ENCODE measurements around the gene RMDN2.

RMDN2 gene

GRCh38 chr2:38026846-38027245 lies 101.8 kb downstream of the RMDN2 start:
- H3K4me1 ChIP-seq (ENCODE audit: low read length): no peaks in the 10 kb centered on the region
- DNase-seq: no peak
- no peaks in the 10 kb centered on the region for H3K9me3 ChIP-seq (replicated peaks; ENCODE audit: insufficient read depth, low read length)
- no peak overlapping the region for H2AFZ ChIP-seq (ENCODE audit: low read length)
- no peaks in the 10 kb centered on the region for H3K9me2 ChIP-seq (replicated peaks; ENCODE audit: insufficient read depth, low read length)
- H3F3A ChIP-seq (ENCODE audit: insufficient read depth, low read length): no peaks in the 10 kb centered on the region
- H3K4me2 ChIP-seq (ENCODE audit: low read depth, low read length): no peak overlapping the region
- no peaks in the 10 kb centered on the region for H3K36me3 ChIP-seq (replicated peaks; ENCODE audit: insufficient read depth, low read length)
- TF ChIP-seq, protein P1, sequence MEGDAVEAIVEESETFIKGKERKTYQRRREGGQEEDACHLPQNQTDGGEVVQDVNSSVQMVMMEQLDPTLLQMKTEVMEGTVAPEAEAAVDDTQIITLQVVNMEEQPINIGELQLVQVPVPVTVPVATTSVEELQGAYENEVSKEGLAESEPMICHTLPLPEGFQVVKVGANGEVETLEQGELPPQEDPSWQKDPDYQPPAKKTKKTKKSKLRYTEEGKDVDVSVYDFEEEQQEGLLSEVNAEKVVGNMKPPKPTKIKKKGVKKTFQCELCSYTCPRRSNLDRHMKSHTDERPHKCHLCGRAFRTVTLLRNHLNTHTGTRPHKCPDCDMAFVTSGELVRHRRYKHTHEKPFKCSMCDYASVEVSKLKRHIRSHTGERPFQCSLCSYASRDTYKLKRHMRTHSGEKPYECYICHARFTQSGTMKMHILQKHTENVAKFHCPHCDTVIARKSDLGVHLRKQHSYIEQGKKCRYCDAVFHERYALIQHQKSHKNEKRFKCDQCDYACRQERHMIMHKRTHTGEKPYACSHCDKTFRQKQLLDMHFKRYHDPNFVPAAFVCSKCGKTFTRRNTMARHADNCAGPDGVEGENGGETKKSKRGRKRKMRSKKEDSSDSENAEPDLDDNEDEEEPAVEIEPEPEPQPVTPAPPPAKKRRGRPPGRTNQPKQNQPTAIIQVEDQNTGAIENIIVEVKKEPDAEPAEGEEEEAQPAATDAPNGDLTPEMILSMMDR (IDR thresholded peaks at IDR 0.05; ENCODE audit: low read length): no peak
- TF ChIP-seq EZH2 (optimal IDR thresholded peaks at IDR 0.05; ENCODE audit: low read depth, low read length) (no peak), EZH2phosphoT487 (IDR thresholded peaks at IDR 0.05; ENCODE audit: low read length) (no peak)
- no peak overlapping the region for H3K9ac ChIP-seq (ENCODE audit: low read length)
- no peaks in the 10 kb centered on the region for H4K20me1 ChIP-seq (ENCODE audit: insufficient read depth, low read length)
- H3K79me2 ChIP-seq (ENCODE audit: low read length): no peaks in the 10 kb centered on the region
- H3K27ac ChIP-seq (ENCODE audit: low read length): no peak overlapping the region
- no peak overlapping the region for H3K4me3 ChIP-seq (ENCODE audit: low read length)
- H3K27me3 ChIP-seq (replicated peaks; ENCODE audit: insufficient read depth, low read length): no peaks in the 10 kb centered on the region

DNA sequence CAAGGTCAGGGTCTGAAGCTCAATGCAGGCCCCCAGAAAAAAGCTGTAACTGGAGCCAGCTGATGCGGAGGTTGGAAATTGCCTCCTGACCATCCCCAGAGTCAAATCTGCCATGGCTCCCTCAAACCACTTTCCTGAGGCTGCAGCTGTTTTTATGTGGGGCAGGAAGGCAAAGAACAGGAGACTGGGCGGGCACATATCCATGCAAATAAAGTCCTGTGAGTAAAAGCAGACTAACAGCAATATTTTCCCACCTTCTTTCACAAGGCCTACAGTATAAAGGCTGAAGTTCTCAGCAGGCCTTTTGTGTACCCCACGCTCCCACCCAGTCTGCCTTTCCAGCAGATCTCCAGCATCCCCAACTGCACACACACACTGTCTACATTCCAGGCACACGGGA lies 103.7 kb downstream of the RMDN2 start:
- no peak overlapping the region for H2AFZ ChIP-seq (ENCODE audit: low read length)
- DNase-seq: no peak
- no peak overlapping the region for H3K4me2 ChIP-seq (ENCODE audit: low read depth, low read length)
- no peaks in the 10 kb centered on the region for H3K79me2 ChIP-seq (ENCODE audit: low read length)
- no peaks in the 10 kb centered on the region for H3K9me2 ChIP-seq (replicated peaks; ENCODE audit: insufficient read depth, low read length)
- H3K4me3 ChIP-seq (ENCODE audit: low read length): no peak overlapping the region
- no peak overlapping the region for H3K9ac ChIP-seq (ENCODE audit: low read length)
- TF ChIP-seq EZH2 (optimal IDR thresholded peaks at IDR 0.05; ENCODE audit: low read depth, low read length): no peak
- TF ChIP-seq EZH2phosphoT487 (IDR thresholded peaks at IDR 0.05; ENCODE audit: low read length): no peak
- TF ChIP-seq, protein P1 (IDR thresholded peaks at IDR 0.05; ENCODE audit: low read length): no peak
- H3K27me3 ChIP-seq (replicated peaks; ENCODE audit: insufficient read depth, low read length): no peaks in the 10 kb centered on the region
- no peaks in the 10 kb centered on the region for H3K36me3 ChIP-seq (replicated peaks; ENCODE audit: insufficient read depth, low read length)
- H3K4me1 ChIP-seq (ENCODE audit: low read length): no peaks in the 10 kb centered on the region
- H3K27ac ChIP-seq (ENCODE audit: low read length): no peak overlapping the region
- no peaks in the 10 kb centered on the region for H3K9me3 ChIP-seq (replicated peaks; ENCODE audit: insufficient read depth, low read length)
- H3F3A ChIP-seq (ENCODE audit: insufficient read depth, low read length): no peaks in the 10 kb centered on the region
- no peaks in the 10 kb centered on the region for H4K20me1 ChIP-seq (ENCODE audit: insufficient read depth, low read length)

DNA sequence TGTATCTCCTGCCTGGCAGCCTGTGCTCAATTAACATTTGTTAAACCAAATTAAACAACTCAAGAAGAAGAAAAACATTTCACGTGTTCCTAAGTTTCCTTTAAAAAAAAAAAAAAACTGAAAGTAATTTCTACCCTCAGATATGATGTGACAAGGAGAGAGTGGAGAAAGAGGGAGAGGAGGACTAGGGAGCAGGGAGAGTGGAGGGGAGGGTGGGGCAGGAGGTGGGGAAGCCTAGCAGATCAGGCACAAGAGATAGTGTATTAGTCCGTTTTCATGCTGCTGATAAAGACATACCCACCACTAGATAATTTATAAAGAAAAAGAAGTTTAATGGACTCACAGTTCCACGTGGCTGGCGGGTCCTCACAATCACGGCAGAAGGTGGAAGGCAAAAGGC lies 104.4 kb downstream of the RMDN2 start:
- Histone ChIP-seq H3K27ac (ENCODE audit: low read length) (no peak overlapping the region), H3K27me3 (replicated peaks; ENCODE audit: insufficient read depth, low read length) (no peaks in the 10 kb centered on the region), H3K36me3 (replicated peaks; ENCODE audit: insufficient read depth, low read length) (no peaks in the 10 kb centered on the region), H3K4me3 (ENCODE audit: low read length) (no peak overlapping the region), H3K79me2 (ENCODE audit: low read length) (no peaks in the 10 kb centered on the region), H3K4me2 (ENCODE audit: low read depth, low read length) (no peak overlapping the region), H3K9me3 (replicated peaks; ENCODE audit: insufficient read depth, low read length) (no peaks in the 10 kb centered on the region), H2AFZ (ENCODE audit: low read length) (no peak overlapping the region), H3F3A (ENCODE audit: insufficient read depth, low read length) (no peaks in the 10 kb centered on the region), H3K9me2 (replicated peaks; ENCODE audit: insufficient read depth, low read length) (no peaks in the 10 kb centered on the region), H3K4me1 (ENCODE audit: low read length) (no peaks in the 10 kb centered on the region), H4K20me1 (ENCODE audit: insufficient read depth, low read length) (no peaks in the 10 kb centered on the region), H3K9ac (ENCODE audit: low read length) (no peak overlapping the region)
- DNase-seq: no peak
- no peak for TF ChIP-seq EZH2 (optimal IDR thresholded peaks at IDR 0.05; ENCODE audit: low read depth, low read length)
- TF ChIP-seq EZH2phosphoT487 (IDR thresholded peaks at IDR 0.05; ENCODE audit: low read length): no peak
- TF ChIP-seq, protein P1 (IDR thresholded peaks at IDR 0.05; ENCODE audit: low read length): no peak
